Measurements from ENCODE around the gene P2RX7.
"Not testable (repeated sequence)": the region's sequence is repeated elsewhere in the genome, so short reads cannot be mapped to it uniquely, and the experiment has no call there.

P2RX7 gene

DNA sequence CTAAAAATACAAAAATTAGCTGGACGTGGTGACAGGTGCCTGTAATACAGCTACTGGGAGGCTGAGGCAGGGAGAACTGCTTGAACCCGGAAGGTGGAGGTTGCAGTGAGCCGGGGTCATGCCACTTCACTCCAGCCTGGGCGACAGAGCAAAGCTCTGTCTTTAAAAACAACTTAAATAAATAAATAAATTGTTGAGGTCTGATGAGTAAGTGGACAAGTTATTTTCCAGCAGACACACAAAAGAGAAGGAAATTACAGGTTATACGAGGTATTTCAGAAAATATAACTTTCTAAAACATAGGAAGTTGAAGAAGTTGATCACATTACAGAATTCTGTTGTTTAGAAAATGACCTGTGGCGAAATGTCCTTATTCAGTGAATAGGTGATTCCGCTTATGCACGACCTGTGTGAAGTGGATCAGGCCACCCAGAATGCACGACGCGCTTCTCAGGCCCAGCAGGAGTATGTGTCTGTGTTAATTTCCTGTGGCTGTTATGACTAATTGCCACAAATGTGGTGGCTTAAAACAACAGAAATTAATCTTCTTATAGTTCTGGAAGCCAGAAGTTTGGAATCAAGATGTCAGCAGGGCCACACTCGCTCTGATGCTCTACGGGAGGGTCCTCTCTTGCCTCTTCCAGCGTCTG, 38.1 kb downstream of the P2RX7 start:
- no peak for DNase-seq (ENCODE audit: low read depth in 2 of 2)

DNA sequence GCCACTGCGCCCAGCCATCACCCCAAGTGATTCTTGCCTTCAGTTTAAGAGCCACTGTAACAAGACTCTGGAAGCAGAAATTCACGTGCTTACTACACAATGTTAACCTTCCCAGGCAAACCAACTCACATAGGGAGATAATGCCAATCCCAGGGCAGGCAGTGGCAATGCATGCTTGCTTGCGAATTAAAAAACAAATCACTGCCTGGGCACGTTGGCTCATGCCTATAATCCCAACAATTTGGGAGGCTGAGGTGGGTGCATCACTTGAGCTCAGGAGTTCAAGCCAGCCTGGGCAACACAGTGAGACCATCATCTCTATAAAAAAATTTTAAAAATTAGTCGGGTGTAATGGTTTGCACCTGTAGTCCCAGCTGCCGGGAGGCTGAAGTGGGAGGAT, 39.5 kb downstream of the P2RX7 start:
- no peak for DNase-seq (ENCODE audit: low read depth in 2 of 2)

DNA sequence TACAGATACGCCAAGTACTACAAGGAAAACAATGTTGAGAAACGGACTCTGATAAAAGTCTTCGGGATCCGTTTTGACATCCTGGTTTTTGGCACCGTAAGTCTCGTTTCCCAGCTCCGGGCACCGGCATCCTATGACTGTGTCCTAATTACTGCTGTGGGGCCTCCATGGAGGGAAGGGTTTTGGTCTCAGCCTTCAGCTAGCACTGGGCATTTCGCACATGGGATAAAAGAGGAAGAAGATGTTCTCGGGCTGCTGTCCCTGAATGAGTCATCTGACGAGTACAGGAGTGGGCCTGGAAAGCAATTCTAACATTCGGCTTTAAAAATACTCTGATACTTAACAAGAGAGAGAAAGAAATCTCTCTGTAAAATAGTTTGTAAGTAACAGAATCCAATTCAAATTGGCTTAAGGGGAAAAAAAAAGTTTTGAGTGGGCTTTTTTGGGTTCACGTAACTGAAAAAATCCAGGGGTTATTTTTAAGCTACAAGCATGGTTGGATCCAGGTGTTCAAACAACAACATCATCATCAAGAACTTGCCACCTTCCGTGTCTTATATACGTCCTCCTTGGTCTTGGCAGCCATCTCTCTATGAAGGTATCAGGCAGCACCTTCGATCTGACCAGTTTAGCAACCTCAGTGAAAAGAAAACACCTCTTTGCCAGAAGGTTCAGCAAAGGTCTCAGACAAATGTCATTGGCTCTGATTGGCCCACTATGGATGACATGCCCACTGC, 42.9 kb downstream of the P2RX7 start:
- no peak for DNase-seq (ENCODE audit: low read depth in 2 of 2)

DNA sequence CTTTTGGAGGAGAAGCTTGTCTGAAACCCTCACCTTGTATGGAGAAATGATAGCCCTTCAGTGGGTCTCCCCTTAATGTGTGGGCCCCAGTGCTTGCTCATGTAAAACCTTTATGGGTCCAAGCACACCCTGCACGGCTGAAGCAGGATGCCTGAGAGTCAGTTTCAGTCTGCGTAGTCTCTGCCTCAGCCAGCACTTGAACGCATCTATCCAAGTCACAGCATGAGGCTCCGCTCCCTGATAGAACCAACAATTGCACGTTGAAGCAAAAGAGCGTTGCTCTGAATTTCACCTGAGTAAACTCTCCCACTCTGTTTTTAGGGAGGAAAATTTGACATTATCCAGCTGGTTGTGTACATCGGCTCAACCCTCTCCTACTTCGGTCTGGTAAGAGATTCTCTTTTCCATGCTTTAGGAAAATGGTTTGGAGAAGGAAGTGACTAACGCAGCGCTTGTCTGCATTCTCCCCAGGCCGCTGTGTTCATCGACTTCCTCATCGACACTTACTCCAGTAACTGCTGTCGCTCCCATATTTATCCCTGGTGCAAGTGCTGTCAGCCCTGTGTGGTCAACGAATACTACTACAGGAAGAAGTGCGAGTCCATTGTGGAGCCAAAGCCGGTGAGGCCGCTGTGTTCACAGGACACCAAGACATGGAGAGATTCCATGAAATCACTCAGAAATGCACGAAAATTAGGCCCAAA, 44.3 kb downstream of the P2RX7 start:
- no peak for DNase-seq (ENCODE audit: low read depth in 2 of 2)

DNA sequence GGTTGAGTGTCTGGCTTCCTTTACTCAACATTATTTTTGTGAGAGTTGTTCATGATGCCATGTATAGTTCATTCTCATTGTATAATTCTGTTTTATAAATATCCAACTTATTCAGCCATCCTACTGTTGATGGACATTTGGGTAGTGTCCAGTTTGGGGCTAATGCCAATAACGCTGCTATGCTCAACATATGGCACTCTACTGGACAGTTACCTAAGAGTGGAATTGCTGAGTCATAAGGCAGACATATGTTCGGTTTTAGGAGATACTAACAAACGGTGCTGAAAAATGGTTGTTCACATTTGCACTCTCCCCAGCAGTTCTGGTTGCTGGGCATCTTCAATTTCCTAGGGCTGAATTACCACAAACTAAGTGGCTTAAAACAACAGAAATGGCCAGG, 48.5 kb downstream of the P2RX7 start:
- DNase-seq (ENCODE audit: low read depth in 2 of 2): no peak

DNA sequence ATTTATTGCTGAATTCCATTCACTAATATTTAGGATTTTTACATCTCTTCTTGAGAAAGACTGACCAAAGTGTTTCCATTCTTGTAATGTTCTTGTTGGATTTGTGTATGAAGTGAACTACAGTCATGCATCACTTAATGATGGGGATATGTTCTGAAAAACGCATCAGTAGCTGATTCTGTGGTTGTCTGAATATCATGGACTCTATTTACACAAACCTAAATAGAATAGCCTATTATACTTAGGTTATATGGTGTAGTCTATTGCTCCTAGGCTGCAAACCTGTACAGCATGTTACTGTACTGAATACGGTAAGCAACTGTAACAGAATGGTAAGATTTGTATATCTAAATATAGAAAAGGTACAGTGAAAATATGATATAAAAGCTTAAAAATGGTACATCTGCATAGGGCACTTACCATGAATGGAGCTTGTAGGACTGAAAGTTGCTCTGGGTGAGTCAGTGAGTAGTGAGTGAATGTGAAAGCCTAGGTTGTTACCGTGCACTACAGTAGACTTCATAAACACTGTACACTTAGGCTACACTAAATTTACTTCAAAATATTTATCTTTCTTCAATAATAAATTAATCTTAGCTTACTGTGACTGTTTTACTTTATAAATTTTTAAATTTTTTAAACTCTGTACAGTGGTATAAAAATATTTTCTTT, 49.7 kb downstream of the P2RX7 start:
- DNase-seq (ENCODE audit: low read depth in 2 of 2): no peak

DNA sequence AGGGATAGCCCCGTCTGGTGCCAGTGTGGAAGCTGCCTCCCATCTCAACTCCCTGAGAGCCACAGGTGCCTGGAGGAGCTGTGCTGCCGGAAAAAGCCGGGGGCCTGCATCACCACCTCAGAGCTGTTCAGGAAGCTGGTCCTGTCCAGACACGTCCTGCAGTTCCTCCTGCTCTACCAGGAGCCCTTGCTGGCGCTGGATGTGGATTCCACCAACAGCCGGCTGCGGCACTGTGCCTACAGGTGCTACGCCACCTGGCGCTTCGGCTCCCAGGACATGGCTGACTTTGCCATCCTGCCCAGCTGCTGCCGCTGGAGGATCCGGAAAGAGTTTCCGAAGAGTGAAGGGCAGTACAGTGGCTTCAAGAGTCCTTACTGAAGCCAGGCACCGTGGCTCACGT, 51.7 kb downstream of the P2RX7 start:
- no peak for DNase-seq (ENCODE audit: low read depth in 2 of 2)

DNA sequence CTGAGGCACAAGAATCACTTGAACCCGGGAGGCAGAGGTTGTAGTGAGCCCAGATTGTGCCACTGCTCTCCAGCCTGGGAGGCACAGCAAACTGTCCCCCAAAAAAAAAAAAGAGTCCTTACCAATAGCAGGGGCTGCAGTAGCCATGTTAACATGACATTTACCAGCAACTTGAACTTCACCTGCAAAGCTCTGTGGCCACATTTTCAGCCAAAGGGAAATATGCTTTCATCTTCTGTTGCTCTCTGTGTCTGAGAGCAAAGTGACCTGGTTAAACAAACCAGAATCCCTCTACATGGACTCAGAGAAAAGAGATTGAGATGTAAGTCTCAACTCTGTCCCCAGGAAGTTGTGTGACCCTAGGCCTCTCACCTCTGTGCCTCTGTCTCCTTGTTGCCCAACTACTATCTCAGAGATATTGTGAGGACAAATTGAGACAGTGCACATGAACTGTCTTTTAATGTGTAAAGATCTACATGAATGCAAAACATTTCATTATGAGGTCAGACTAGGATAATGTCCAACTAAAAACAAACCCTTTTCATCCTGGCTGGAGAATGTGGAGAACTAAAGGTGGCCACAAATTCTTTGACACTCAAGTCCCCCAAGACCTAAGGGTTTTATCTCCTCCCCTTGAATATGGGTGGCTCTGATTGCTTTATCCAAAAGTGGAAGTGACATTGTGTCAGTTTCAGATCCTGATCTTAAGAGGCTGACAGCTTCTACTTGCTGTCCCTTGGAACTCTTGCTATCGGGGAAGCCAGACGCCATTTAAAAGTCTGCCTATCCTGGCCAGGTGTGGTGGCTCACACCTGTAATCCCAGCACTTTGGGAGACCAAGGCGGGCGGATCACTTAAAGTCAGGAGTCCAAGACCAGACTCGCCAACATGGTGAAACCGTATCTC, 52.6 kb downstream of the P2RX7 start:
- DNase-seq (ENCODE audit: low read depth in 2 of 2): no peak

DNA sequence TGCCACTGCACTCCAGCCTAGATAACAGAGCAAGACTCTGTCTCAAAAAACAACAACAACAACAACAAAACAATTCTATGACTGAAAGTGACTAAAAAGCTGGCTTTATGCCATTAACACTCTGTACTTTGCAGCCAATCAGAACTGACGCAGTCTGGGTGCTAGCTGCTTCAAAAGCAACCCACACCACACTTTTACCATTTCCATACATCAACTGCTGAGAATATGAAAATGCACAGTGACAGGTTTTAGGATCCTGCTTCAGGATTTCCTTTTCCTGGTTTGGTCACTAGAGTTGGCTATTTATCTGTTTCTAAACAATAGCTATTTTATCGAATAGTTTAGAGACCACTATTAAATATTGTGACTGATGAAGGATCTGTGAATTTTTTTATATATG, 54.1 kb downstream of the P2RX7 start:
- no peak for DNase-seq (ENCODE audit: low read depth in 2 of 2)

DNA sequence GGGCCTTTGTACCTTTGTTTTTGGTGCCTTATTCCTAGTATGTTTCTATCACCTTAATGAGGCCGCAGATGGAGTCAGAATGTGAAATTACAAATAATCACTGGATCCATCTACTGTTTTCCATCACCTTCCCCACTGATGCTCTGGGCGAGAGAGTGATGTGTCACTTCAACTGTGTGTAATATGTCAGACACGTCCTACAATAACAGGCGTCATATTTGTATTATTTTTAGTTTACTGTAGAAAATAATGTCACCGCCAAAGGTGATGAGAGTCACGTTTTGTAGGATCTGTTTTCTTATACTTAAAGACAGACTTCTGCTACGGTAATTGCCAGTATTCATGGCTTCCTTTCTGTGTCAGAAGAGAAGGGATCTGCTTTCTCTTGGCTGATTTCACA, 54.8 kb downstream of the P2RX7 start:
- no peak for DNase-seq (ENCODE audit: low read depth in 2 of 2)

DNA sequence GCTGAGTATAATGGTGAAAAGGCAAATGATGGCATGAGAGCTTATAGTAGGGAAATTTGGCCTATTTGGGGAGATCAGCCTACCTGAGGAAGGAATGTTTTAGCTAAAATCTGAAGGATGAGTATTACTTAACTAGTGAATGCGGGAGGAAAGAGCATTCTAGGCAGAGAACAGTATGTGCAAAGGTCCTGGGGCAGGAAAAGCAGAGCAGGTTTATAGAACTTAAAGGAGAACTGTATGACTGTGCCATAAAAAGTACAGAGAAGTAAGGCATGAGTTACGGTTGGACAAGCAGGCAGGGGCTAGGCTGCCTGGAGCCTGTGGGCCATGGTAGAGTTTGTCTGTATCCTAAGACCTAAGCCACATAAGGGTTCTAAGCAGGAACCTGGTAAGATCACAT, 55.6 kb downstream of the P2RX7 start:
- no peak for DNase-seq (ENCODE audit: low read depth in 2 of 2)

DNA sequence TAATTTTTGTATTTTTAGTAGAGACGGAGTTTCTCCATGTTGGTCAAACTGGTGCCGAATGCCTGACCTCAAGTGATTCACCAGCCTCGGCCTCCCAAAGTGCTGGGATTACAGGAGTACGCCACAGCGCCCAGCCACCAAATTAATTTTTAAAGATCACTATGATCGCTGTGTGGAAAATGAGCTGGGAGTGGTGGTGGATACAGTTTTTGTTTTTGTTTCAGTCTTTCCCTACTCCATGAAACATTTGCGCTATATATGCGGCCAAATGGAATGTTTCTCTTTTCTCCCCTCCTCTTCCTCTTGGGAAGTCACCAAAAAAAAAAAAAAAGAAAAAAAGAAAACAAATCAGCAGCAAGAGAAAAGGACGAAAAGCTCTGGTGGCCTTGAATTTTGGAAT, 56.5 kb downstream of the P2RX7 start:
- DNase-seq (ENCODE audit: low read depth in 2 of 2): no peak

DNA sequence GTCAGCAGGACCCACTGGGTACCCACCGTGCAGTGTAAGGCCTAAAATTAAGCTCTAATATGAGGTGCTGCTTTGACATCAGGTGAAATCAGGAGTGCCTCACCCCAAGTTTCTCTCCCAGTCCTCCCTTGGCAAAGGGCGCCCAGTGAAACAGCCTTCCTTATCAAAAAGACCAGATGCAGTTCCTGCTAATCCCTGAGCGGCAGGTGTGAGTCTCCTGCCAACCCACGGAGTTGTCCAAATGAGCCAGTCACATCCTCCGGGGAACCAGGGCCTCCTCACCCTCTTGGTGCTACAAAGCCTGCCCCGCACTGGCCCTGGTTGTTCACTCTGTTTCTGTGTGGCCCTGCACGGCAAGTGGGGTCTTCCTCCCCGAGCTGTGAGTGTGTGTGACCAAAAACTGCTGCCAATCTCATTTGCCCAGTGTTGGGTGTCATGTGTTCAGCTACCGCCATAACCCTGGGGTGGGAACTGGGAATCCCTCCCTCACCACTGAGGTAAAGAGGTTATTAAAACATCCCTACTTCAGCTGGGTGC, 57.0 kb downstream of the P2RX7 start:
- DNase-seq (ENCODE audit: low read depth in 2 of 2): no peak

DNA sequence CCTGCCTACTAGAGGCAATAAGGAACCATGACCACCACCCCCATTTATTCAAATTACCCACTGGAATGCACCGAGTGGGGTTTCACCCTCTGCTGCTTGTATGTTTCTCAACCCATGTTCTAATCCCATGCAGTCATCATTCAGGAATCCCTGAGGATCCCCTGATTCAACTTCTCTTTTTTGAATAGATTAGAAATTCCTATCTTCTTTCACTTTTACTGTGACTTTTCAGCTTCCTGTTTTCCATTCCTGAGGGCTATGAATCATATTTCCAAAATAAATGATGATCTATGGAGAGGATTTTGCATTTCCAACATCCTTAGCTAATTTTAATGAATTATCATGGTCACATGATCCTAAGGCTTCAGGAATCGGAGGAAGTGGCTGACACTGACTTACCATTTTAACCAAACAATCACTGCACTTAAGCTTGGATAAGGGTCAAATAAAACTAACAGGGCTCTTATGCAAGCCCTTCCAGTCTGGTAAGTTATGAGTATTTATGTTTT, 57.9 kb downstream of the P2RX7 start:
- DNase-seq (ENCODE audit: low read depth in 2 of 2): no peak

DNA sequence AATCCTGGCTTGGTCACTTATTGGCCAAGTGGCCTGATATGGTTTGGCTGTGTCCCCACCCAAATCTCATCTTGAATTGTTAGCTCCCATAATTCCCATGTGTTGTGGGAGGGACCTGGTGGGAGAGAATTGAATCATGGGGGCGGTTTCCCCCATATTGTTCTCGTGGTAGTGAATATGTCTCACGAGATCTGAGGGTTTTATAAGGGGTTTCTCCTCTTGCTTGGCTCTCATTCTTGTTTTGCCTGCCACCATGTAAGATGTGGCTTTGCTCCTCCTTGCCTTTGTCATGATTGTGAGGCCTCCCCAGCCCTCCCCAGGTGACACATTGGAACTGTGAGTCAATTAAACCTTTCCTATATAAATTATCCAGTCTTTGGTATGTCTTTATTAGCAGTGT, 58.5 kb downstream of the P2RX7 start:
- no peak for DNase-seq (ENCODE audit: low read depth in 2 of 2)

DNA sequence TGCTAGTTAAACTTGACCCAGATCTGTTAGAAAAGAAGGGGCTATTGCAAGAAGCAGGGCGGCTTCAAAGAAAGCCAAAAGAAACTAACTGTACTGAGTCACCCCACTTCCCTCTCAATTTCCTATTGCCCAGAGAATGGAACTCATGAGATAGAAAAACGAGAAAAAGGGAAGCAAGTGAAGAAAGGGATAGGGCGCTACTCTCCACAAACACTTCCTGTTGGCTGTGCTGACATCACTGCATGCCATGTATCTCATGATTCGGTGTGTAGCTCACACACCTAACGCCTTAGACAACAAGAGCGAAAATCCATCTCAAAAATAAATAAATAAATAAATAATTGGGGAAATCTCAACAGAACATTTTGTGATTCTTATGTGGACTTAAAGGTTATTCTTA, 64.2 kb downstream of the P2RX7 start:
- DNase-seq (ENCODE audit: low read depth in 2 of 2): no peak

DNA sequence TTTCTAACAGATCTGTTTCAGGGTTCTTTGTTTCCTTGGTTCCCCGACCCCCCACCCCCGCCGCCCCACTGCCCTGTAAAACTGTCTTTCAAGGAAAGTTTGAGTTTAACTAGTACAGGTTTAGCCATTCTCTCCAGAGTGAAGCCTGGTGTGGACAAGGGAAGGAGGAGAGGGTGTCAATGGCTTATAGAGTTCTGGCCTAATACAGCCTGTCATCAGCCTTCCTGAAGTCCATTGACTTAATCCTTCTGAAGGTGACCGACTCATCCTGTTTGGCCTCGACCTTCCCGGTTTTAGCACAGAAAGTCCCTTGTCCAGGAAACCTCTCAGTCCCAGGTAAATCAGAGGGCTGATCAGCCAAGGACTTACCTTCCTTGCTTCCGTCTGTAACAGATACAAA, 66.3 kb downstream of the P2RX7 start:
- DNase-seq (ENCODE audit: low read depth in 2 of 2): no peak

DNA sequence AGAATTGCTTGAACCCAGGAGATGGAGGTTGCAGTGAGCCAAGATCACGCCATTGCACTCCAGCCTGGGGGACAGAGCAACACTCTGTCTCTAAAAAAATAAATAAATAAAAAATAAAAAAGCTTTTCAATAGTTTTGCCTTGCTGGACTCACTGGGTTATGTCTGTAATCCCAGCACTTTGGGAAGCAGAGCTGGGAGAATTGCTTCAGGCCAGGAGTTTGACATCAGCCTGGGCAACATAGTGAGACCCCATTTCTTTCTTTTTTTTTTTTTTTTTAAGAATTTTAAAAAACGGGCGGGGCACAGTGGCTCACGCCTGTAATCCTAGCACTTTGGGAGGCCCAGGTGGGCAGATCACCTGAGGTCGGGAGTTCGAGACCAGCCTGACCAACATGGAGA, 68.5 kb downstream of the P2RX7 start:
- DNase-seq (ENCODE audit: low read depth in 2 of 2): not testable (repeated sequence)

DNA sequence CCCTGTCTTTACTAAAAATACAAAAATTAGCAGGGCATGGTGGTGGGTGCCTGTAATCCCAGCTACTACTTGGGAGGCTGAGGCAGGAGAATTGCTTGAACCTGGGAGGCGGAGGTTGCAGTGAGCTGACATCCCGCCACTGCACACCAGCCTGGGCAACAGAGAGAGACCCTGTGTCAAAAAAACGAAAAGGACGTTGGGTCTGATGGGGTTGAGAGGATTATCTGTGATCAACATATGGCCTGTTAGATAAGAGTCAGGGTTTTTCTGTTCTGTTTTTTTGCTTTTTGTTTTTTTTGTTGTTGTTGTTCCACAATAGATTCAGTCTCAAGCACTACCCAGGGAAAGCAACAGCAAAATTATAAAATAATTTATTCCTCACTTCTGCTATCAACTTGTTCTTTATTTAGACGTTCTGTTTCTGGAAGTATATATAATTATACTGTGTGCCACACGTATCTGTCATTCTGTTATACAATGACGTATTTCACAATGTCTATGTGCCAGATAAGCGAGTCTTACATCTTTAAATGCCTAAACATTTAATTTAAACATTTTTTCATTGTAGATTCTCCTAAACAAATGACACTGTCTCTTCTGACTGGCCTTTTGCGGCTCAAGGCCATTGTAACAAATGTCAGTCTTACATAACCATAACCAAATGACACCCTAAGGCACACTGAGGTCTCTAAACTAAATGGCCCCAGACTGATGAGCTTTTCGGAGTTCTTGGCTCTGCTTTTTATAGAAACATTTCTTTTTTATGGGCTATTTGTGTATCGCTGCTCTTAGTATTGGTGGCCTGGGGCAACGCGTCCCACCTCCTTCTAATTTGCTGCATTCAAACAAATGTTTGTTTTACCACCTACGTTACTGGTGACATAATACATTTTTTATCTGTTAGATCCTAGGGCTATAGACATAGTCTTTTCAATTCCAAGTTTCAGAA, 70.0 kb downstream of the P2RX7 start:
- DNase-seq (ENCODE audit: low read depth in 2 of 2): no peak

DNA sequence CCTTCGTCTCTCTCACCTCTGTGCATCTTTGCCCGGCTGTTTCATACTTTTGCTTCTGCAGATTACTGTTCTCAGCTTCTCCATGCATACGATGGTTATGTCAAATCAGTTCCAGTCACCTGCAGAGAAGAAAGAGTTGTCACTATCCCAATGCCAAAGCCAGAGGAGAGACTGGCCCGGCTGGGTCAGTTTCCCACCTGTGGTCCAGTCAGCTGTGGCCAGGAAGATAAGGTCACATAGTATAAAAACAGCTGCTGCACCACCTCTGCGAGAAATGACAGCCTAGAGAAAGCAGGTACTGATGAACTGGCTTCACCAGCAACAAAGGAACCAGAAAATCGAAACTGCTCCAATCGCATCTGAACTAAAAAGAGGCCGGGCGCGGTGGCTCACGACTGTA, 70.8 kb downstream of the P2RX7 start:
- no peak for DNase-seq (ENCODE audit: low read depth in 2 of 2)

All from stimulated activated CD4-positive, alpha-beta T cell treated with anti-CD3 and anti-CD28 coated beads, Interleukin-4, amount 100 ng/mL, for 48 hours (primary cell).